Embryonic facial prominence (tissue), 1 donor: Measurements from ENCODE around the gene HK2.

Experiments used
- DNase-seq: peaks from one replicate; pipeline ENCODE4 v3.0.0-alpha.2; 2016; ENCODE audit errors: extremely low spot score

Gene HK2

GRCh38 chr2:74937221-74937880 is 103.4 kb downstream of the HK2 start:
- no peak for DNase-seq

GRCh38 chr2:74938264-74938663 is 104.3 kb downstream of the HK2 start:
- DNase-seq: no peak

GRCh38 chr2:74939919-74940812 is 106.2 kb downstream of the HK2 start:
- no peak for DNase-seq

DNA sequence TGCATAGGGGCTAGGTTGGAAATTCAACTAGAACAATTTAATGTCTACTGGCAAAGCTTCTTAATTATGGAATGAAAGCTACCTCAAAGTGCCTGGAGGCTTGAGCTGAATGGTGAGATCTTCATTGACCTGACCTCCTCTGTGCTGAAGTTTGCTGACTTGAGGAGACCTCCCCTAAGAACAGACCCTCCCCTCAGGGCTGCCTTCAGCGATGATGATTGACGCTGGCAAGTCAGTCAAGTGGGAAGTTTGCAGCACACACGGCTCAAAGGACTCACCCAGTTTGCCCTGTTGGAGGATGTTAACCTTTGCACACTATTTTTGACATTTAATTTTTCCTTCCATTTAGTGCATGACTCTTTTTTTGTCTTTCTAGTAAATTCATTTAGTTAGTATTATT is 107.4 kb downstream of the HK2 start:
- DNase-seq: no peak

GRCh38 chr2:74942263-74942662 is 108.3 kb downstream of the HK2 start:
- DNase-seq: no peak
